IPS-11a (cell line): ENCODE data around the gene CRYGD.

Experiments used
- H3K4me3 ChIP-seq: one replicate; pipeline ENCODE4 v1.5.1; 2013; ENCODE audit warnings: low read depth, low read length, control low read depth

CRYGD gene

DNA sequence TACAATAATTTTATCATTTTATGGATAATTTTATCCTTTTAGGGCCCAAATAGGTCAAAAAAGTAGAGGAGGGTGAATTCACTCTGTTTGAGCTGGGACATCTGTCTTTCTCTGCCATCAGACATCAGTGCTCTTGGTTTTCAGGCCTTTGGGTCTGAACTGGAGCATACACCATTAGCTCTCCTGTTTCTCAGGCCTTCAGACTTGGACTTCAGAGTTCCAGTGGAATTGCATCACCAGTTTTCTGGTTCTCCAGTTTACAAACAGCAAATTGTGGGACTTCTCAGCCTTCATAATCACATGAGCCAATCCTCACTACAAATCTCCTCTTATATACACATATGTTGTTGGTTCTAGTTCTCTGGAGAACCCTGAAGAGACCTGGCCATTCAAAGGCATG is 33.9 kb downstream of the CRYGD start:
- H3K4me3 ChIP-seq, result no peak overlapping the region

DNA sequence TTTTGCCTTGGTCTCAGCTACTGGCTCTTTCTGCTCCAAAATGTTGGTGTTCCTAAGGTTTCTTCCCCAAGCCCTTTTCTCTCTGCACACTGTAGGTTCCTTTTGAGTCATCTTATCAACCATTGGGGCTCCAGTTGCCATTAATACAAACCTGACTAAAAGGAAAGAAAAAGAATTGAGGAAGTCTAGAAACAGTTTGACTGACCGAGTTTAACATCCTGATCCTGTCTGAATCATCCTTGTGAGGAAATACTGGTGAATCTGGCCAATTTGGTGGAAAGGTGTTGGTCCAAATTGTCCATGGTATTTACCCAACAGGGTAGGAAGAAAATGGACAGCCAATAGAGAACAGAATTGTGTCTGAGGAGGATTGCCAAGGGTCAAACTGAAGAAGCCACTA is 38.3 kb downstream of the CRYGD start:
- H3K4me3 ChIP-seq, result no peak overlapping the region

DNA sequence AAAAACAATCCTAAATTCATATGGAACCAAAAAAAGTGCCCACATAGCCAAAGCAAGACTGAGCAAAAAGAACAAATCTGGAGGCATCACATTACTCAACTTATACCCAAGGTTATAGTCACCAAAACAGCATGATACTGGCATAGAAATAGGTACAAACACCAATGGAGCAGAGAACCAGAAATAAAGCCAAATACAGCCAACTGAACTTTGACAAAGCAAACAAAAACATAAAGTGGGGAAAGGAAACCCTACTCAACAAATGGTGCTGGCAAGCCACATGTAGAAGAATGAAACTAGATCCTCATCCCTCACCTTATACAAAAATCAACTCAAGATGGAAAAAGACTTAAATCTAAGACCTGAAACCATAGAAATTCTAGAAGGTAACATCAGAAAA is 40.5 kb downstream of the CRYGD start:
- no peak overlapping the region for H3K4me3 ChIP-seq

DNA sequence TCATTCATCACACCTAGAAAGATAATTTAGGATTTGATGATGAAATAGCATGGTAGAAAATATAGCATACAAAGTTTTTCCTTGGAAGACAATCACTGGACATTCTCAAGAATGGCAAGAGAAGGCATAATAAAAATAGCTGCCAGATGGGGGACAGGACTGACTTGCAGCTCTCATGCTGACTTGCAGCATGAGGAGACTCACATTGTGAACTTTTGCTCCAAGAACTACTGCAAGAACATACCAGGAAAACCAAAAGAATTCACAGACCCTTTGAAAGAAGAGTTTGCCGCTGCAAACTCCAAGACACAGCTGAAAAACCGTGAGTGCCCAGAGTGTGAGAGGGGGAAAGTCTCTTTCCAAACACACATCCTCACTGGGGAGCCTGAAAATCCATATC is 47.0 kb downstream of the CRYGD start:
- no peak overlapping the region for H3K4me3 ChIP-seq

DNA sequence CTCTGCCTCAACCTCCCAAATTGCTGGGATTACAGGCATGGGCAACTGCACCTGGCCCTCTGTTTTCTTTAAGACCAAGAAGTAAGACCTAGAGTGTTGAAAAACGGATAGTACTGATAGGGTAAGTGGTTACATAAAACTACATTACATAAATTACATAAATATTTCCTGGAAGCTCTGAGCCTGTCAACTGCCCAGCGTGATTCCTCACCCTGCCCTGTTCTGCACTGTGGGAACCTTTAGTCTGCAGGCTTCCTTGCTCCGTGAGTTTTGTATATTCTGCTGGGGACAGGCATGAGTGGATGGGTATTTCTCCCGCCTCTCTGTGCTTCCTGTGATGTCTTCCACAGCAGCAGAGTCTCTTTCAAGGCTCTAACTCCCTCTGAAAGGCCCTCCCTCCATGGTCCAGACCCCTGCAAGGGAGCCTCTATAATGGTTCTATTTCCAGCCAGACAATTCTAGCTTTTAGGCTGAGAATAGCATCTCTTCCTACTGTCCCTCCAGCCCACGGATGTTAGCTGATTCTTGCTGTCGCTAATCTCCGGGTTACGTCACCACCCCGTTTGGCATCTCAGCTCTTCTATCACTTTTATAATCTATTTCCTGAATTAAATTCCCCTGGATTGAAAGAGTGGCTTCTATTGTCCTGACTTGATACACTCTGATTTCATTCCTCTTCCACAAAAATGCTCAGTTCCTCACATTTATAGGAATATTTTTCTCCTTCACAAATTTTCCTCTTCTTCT is 49.5 kb downstream of the CRYGD start:
- no peak overlapping the region for H3K4me3 ChIP-seq

DNA sequence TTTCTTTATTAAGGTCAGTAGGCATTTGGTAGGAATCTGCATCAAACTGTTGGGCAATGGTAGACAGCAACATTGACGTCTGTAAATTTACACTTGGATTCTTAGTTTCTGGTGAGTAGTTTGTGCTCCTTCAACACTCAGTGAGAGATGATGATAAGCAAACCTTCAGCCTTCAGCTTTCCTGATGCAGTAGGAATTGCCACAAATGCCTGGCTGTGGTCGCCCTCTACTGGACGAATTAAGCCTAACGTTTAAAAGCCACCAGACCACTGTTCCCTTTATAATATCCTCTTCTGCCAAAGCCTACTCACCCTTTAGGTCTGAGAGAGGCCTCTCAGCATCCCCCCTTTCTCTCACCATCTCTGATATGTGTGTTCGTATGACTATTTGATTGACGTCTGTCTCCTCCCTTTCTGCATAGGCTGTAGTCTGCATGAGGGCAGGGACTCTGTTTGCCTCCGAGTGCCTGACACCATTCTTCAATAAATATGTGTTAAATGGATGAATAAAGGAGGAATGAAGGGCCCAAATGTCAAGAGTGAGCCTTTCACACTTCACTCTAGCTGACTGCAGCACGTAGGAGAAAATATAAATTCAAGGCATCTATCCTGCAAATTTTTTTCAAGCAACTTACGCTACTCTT is 52.0 kb downstream of the CRYGD start:
- H3K4me3 ChIP-seq, result no peak overlapping the region
